Ovary (tissue), 9 donors: ENCODE measurements around the gene SIK3. TPM values are rescaled to one million over a fixed set of nuclear protein-coding genes. Genes with fewer than 3 reads are reported as not detected.

ENCODE experiments used
- DNase-seq, 5 donors: peaks; one replicate each; pipeline ENCODE4 v3.0.0-alpha.2; 2019 to 2020
- H3K27ac ChIP-seq, 2 donors: fragments of 200-600 bp; one replicate each; pipeline versions ENCODE4 v1.5.1 to v1.8.0; 2019 to 2022
- H3K27me3 ChIP-seq: fragments of 200-600 bp; one replicate; pipeline ENCODE4 v1.8.0; 2022
- H3K36me3 ChIP-seq: fragments of 200-600 bp; sonication (generic); one replicate; pipeline ENCODE4 v1.5.1; 2019
- H3K4me1 ChIP-seq: one replicate; pipeline ENCODE4 v1.8.1; 2013; ENCODE audit warnings: mild to moderate bottlenecking, moderate library complexity; ENCODE audit not compliant: insufficient read depth
- H3K4me3 ChIP-seq: fragments of 200-600 bp; sonication (generic); one replicate; pipeline ENCODE4 v1.5.1; 2017
- H3K9me3 ChIP-seq, 2 donors: fragments of 200-600 bp in 1 of 2; sonication (generic) in 1 of 2; one replicate each; pipeline versions ENCODE4 v1.5.1 to v1.8.1; 2013 to 2019; ENCODE audit warnings: mild to moderate bottlenecking in 1 of 2, moderate library complexity in 1 of 2
- EP300 ChIP-seq: sonication (generic); formaldehyde crosslinking; IDR thresholded peaks from one replicate; pipeline ENCODE4 v1.6.1; 2017; ENCODE audit warnings: antibody characterized with exemption
- POLR2A ChIP-seq: fragments of 450-650 bp; IDR thresholded peaks from one replicate; pipeline ENCODE4 v1.6.1; 2017; ENCODE audit warnings: antibody characterized with exemption, mild to moderate bottlenecking, moderate library complexity
- WGBS, 3 donors: extraction: QIAGEN DNeasy Blood & Tissue Kit in 1 of 3; methylation state at CpG; one replicate each; pipeline versions ENCODE4 v1.1.5 to v1.1.7; 2013 to 2017; 5-methylcytosine and 5-hydroxymethylcytosine counted together
- intact Hi-C, 4 donors: fragments of 100-400 bp; cut with DNase I; formaldehyde crosslinking; loops; one replicate each; pipeline versions ENCODE4 v1.11.0 to v1.15.1; 2022 to 2023
- polyA plus RNA-seq, 2 donors: library from polyadenylated mRNA; stranded (reverse); fragments of 200-250 nt in 1 of 2; fragments of 350-450 nt in 1 of 2; fragmentation: Illumina TruSeq in 1 of 2; extraction: RNeasy Lipid Tissue Mini Kit (QIAGEN cat#74804) in 1 of 2; gene quantifications; one replicate each; pipeline ENCODE4 v1.2.3, GENCODE V29; 2013 to 2014
- total RNA-seq, 7 donors: library from RNA; depleted of rRNA in 2 of 7; stranded (reverse); fragments of >200 nt in 2 of 7; fragmentation: NEBNext Ultra II Directional in 3 of 7; extraction: Animal tissue kit (Norgen Biotek cat#: 25700) in 3 of 7; gene quantifications; one replicate each; pipeline versions ENCODE4 v1.1.0 to v1.2.4, GENCODE V29; 2016 to 2023
- TF ChIP-seq, protein P1 (sequence below), 3 donors: fragments of 450-650 bp in 2 of 3; fragments of 200-600 bp in 1 of 3; IDR thresholded peaks; one replicate each; pipeline versions ENCODE4 v1.5.1 to v1.8.0; 2016 to 2022; ENCODE audit warnings: antibody characterized with exemption in 3 of 3, mild to moderate bottlenecking in 1 of 3
- donor health status: DM: no; HTN: no; CAD: no; lungs with moderate emphysema.
- donor health status: DM: no; HTN: no; CAD: no.
- donor health status: Bipolar disorder and iron deficiency.
- donor health status: DM: yes; HTN: yes; CAD: no.
- donor health status: DM: no; HTN: no; CAD: no.
- donor health status: DM: yes; HTN: yes; CAD: no.

Gene SIK3
- total and polyA plus RNA-seq, 9 donors: 18.3 to 134 (median 56.2) TPM

DNA sequence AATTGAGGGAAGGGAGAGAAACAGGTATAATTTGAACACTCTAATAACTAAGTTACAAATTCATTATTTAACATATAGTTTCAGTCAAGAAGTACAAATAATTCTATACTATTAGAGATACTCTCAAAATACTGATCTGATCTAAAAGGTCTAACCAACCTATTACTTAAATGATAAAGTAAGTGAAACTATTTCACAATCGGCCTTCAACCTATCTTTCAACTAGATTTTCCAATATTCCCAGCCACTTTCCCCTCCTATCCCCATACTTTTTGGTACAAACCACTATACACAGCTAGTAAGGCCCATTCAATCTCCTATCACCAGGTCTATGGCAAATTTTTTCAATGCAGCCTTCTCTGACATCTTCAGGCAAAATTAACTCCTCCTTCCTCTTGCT, 106.7 kb downstream of the SIK3 start:
- TF ChIP-seq POLR2A (no peak), EP300 (no peak)
- TF ChIP-seq, protein P1, sequence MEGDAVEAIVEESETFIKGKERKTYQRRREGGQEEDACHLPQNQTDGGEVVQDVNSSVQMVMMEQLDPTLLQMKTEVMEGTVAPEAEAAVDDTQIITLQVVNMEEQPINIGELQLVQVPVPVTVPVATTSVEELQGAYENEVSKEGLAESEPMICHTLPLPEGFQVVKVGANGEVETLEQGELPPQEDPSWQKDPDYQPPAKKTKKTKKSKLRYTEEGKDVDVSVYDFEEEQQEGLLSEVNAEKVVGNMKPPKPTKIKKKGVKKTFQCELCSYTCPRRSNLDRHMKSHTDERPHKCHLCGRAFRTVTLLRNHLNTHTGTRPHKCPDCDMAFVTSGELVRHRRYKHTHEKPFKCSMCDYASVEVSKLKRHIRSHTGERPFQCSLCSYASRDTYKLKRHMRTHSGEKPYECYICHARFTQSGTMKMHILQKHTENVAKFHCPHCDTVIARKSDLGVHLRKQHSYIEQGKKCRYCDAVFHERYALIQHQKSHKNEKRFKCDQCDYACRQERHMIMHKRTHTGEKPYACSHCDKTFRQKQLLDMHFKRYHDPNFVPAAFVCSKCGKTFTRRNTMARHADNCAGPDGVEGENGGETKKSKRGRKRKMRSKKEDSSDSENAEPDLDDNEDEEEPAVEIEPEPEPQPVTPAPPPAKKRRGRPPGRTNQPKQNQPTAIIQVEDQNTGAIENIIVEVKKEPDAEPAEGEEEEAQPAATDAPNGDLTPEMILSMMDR (IDR thresholded peaks at IDR 0.05): no peak
- no peak overlapping the region for H3K4me3 ChIP-seq
- H3K27me3 ChIP-seq: no peaks in the 10 kb centered on the region
- 92 to 95% (median 94%) methylated on average over 1 of the region's 1 CpG for WGBS, 3 donors
- no peak for DNase-seq
- no peak overlapping the region for H3K27ac ChIP-seq
- H3K4me1 ChIP-seq: peaks cover 15% of the 10 kb centered on the region
- no peaks in the 10 kb centered on the region for H3K36me3 ChIP-seq
- intact Hi-C loops: loop anchor here in 1 of 4 donors (10.0 kb wide), 1 partner anchor 103 kb away; the partner anchor contains the start of gene SIK3
- H3K9me3 ChIP-seq: no peaks in the 10 kb centered on the region

- Histone ChIP-seq H3K4me1 (peaks cover 16% of the 10 kb centered on the region), H3K9me3 (no peaks in the 10 kb centered on the region), H3K27me3 (no peaks in the 10 kb centered on the region), H3K36me3 (no peaks in the 10 kb centered on the region), H3K27ac (no peak overlapping the region), H3K4me3 (no peak overlapping the region)
- TF ChIP-seq POLR2A (no peak), EP300 (no peak)
- TF ChIP-seq, protein P1 (IDR thresholded peaks at IDR 0.05): no peak
- DNase-seq: no peak
- intact Hi-C loops: loop anchor here in 1 of 4 donors (10.0 kb wide), 1 partner anchor 104 kb away; the partner anchor contains the start of gene SIK3
- WGBS, 3 donors: 94 to 100% (median 98%) methylated on average over 1 of the region's 1 CpG
Observed at GRCh38 chr11:116990811-116991210, 107.4 kb downstream of the SIK3 start.

- TF ChIP-seq POLR2A: no peak
- no peak for TF ChIP-seq EP300
- TF ChIP-seq, protein P1 (IDR thresholded peaks at IDR 0.05): no peak
- DNase-seq: no peak
- no peaks in the 10 kb centered on the region for H3K9me3 ChIP-seq
- H3K27ac ChIP-seq: no peak overlapping the region
- intact Hi-C loops: loop anchor here in 1 of 4 donors (10.0 kb wide), 1 partner anchor 105 kb away; the partner anchor contains the start of gene SIK3
- H3K36me3 ChIP-seq: no peaks in the 10 kb centered on the region
- 49 to 62% (median 55%) methylated on average over 4 of the region's 4 CpGs for WGBS, 3 donors
- H3K4me1 ChIP-seq: peaks cover 16% of the 10 kb centered on the region
- no peak overlapping the region for H3K4me3 ChIP-seq
- no peaks in the 10 kb centered on the region for H3K27me3 ChIP-seq
Observed at GRCh38 chr11:116990061-116990473, 108.2 kb downstream of the SIK3 start.

- no peaks in the 10 kb centered on the region for H3K36me3 ChIP-seq
- intact Hi-C loops: no loop called here
Observed at GRCh38 chr11:116989184-116989583, 109.0 kb downstream of the SIK3 start.

More at GRCh38 chr11:116989184-116989583, 109.0 kb downstream of the SIK3 start:
- no peaks in the 10 kb centered on the region for H3K9me3 ChIP-seq
- no peak overlapping the region for H3K27ac ChIP-seq
- 61 to 66% (median 63%) methylated on average over 4 of the region's 4 CpGs for WGBS, 3 donors
- H3K4me3 ChIP-seq: no peak overlapping the region
- TF ChIP-seq EP300 (no peak), POLR2A (no peak)
- TF ChIP-seq, protein P1 (IDR thresholded peaks at IDR 0.05): no peak
- no peaks in the 10 kb centered on the region for H3K27me3 ChIP-seq
- H3K4me1 ChIP-seq: peaks cover 15% of the 10 kb centered on the region
- no peak for DNase-seq
